HCEC 1CT (cell line): ENCODE results near the gene GRAMD4.

ENCODE experiments used
- DNase-seq: peaks from one replicate; pipeline ENCODE4 v3.0.0-alpha.2; 2017

GRAMD4 gene

GRCh38 chr22:46676479-46676878 lies 56.3 kb downstream of the GRAMD4 start:
- DNase-seq, result no peak

GRCh38 chr22:46676881-46677280 lies 56.7 kb downstream of the GRAMD4 start:
- no peak for DNase-seq

DNA sequence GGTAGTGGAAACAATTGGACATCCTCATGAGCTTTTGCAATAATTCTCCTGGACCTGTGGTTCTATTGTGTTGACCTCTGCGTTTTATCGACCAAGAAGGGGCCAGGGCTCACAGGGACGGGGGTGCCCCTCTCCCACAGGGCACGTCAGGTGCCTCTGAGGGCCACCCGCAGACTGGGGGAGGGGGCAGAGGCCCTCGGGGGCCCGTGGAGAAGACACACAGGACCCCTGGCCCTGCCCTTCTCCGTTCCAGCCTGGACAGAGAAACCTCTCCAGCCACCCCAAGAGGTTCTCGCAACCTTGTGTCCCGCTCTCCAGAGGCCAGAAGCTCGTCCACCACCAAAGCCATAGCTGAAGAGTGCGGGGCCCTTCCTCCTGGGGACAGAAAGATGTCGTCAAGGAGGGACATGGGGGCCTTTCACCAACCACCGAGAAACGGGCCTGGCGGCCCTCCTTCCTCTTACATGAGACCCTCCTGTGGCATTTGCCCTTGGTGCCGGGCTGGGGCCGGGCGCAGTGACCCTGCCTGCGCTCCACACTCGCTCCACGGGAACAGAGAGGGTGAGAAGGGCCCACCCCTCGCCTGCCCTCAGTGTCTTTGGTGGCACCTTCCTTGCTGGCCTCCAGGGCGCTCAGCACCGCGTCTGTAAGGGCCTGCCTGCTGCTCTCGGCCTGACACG lies 57.3 kb downstream of the GRAMD4 start:
- no peak for DNase-seq

- DNase-seq, result no peak
Measured at GRCh38 chr22:46678003-46678657, 57.9 kb downstream of the GRAMD4 start.

- peak; percentile 26 for DNase-seq
Measured at GRCh38 chr22:46678785-46679700, 58.9 kb downstream of the GRAMD4 start.

DNA sequence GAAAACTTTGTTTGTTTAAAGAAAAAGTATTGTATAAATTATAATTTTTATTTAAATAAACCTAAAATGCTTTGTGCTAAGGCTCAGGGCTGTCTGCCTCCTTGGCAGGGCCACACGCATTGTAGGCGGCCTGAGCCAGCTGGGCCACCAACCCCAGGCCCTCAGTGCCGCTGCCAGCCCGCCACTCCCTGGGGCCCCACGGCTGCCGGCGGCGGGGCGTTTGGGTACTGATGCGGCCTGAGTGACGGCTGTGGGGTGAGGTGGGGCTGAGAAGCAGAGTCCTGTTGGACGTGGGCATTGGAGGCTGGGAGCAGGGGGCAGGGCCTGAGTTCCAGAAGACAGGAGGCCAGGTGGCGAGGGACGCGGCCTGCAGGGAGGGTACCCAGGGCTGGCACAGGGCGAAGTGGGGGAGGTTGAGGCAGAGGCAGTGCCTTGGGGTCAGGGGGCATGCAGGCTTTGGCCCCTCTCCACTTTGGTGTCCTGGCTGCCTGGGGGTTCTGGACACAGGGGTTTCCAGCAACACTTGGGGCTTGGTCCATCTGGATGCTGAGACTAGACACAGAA lies 59.6 kb downstream of the GRAMD4 start:
- no peak for DNase-seq

DNA sequence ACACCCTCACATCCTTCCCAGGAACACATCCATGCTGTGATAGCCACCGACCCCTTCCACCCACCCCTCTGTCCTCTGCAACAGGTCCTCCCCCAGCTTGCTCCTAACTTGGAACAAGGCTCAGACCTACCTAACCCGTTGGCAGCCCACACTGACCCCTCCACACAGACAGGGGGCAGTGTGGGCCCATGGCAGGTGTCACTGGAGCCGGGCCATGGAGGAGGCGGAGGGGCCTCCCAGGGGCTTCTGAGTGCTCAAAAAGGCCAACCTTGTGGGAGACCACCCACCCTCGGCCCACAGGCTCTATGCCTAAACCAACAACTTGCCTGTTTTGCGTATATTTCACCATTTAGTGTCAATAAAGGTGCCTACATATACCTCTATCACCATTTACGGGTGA lies 60.8 kb downstream of the GRAMD4 start:
- DNase-seq, result no peak

GRCh38 chr22:46682011-46682731 lies 62.0 kb downstream of the GRAMD4 start:
- no peak for DNase-seq

DNA sequence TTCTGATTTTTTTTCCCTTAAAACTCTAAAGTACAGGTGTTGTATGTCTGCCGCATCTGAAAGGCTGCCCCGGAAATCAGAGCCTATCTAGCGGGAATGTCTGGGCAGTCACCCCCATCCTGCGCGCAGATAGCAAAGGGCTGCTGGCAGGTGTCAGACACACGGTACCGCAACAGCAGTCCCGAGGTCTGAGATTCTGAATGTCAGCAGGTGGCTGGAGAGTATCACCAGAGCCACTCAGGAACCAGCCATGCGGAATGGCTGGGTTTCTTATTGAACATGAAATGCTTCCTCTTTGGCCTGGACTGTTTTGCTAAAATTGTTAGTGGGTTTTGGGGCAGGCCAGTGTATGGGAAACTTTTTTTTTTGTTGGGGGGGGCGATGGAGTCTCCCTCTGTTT lies 64.5 kb downstream of the GRAMD4 start:
- DNase-seq, result no peak

DNA sequence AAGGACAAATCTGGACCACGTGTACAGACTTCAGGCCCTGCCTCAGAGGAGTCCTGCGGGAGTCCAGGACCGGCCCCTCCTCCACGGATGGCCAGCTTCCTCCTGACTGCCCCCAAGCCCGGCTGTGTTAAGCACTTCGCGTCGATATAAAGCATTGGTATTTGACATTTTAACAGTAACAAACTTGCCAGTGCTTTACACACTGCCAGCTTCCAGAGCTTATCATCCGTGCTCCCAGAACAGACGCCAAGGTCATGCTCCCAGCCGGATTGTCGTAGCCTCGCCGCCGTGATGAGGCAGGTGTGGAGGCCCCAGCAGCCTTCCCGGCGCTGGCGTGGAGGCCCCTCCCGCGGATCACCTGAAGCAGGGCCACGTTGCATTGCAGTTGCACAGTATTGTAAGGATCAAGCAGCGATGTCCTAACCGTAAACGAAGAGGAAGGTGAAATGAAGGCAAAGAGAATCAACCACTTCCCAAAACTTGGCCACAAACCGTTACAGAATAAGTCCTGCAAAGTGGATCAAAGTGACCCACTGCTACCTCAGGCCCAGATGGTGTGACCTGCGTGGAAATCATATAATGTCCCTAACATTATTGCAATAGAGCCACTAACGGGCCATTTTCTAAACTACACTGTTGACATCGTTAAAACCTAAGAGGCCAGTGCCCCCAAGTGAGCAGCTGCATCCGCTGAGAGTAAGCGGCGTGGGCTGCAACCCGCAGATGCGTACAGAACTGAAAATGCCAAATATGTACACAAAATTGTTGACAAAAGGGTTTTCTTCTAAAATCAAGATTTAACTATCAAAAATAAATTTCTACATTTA lies 66.2 kb downstream of the GRAMD4 start:
- DNase-seq, result no peak

GRCh38 chr22:46687048-46687444 lies 66.9 kb downstream of the GRAMD4 start:
- DNase-seq, result no peak

DNA sequence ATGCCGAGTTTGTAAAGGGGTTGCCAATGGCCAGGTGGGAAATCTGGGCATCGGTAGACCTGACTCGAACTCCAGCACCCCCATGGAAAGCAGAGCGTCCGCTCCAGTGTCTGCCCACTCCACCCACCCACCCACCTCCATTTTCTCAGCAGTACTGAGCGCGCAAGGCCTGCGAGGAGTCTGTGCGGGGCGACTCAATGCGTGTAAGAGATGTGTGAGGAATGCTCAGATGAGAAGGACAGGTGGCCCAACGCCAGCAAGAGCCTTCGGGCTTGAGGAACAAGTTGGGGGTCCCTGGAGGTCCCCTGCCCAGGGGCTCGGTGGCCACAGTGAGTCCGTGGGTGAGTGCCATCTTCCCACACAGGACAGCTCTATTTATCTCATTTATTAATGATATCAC lies 67.3 kb downstream of the GRAMD4 start:
- DNase-seq, result no peak

DNA sequence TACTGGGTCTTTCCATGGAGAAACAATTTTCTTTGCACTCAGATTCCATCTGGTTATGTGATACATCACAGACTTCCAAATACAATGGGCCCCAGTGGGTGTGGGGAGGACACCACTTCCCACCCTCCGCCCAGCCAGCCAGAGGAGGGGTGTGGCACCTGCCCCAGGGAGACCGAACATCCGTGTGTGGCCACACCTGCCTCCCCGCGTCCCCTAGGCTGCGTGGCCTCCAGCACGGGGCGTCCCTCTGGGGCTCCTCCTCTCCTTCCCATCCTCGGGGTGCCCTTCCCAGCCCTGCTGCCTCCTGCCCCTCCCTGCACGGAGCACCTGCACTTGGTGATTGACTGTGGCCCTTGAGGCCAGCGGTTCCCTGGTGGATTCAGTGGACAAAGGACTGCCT lies 68.8 kb downstream of the GRAMD4 start:
- no peak for DNase-seq

GRCh38 chr22:46690146-46690545 lies 70.0 kb downstream of the GRAMD4 start:
- DNase-seq, result no peak

- no peak for DNase-seq
Measured at GRCh38 chr22:46691571-46691970, 71.4 kb downstream of the GRAMD4 start.

DNA sequence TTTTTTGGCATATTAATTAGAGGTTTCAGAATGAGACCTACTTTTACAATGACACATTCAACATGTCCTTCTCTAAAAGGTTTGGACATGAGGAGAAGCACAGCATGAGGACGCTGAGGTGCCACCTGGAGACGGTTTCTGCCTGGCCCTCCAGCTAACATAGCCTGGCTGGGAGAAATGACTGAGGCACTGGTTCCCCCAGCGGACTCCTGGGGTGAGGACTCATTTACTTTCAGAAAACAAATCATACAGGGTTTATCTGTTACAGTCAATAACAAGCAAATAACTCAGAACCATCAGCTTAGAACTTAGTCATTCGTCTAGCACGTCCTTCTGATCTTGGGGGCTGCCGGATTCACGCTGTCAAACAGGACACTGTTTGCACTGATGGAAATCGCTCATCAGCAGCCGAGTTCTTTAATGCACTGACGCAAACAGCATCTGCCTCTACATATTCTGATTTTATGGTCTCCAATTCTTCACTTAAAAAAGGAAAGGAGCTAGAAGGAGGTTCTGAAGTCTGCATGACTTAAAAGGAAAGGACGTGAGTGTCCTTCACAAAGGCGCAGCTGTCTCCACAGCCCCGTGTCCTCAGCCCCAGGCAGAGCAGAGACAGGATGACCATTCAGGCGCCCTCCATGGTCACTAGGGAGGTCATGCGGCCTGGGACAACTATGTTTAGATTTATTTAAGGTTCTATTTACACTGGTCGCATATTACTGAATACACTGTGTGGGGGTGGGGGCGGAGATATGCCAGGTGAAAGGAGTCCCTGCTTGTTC lies 73.6 kb downstream of the GRAMD4 start:
- DNase-seq, result no peak

- no peak for DNase-seq
Measured at GRCh38 chr22:46694416-46695170, 74.4 kb downstream of the GRAMD4 start.

GRCh38 chr22:46695346-46696228 lies 75.4 kb downstream of the GRAMD4 start:
- no peak for DNase-seq

GRCh38 chr22:46696229-46696518 lies 76.0 kb downstream of the GRAMD4 start:
- no peak for DNase-seq
